A673 (cell line): ENCODE data around the gene SRMS. TPM values are rescaled to one million over a fixed set of nuclear protein-coding genes. Genes with fewer than 3 reads are reported as not detected.

Experiments
- BruUV-seq: library from RNA; stranded (reverse); fragments of 400-500 nt; replicated peaks from 2 replicates; lab custom pipeline; 2021; lab: Mats Ljungman, UMichigan
- CTCF ChIA-PET: fragments of 300-600 bp; sonication (Branson Sonifier 250); formaldehyde crosslinking; loops from one replicate; lab custom pipeline; 2022; ENCODE audit warnings: antibody characterized with exemption; lab: Charles Lee
- POLR2A ChIA-PET: fragments of 300-600 bp; sonication (Branson Sonifier 250); formaldehyde crosslinking; loops from one replicate; lab custom pipeline; 2022; ENCODE audit warnings: antibody characterized with exemption; ENCODE audit not compliant: low non-redundant PET; lab: Charles Lee
- DNase-seq: peaks from one replicate; pipeline ENCODE4 v3.0.0-alpha.2; 2015; ENCODE audit warnings: low spot score
- H3K27ac ChIP-seq: fragments of 200-600 bp; sonication (generic); 2 replicates; pipeline ENCODE4 v1.5.1; 2016; ENCODE audit warnings: mixed run types, low read depth, mild to moderate bottlenecking, mixed read lengths, antibody characterized with exemption, low read length; ENCODE audit not compliant: poor library complexity, severe bottlenecking
- H3K27me3 ChIP-seq: fragments of 200-600 bp; sonication (generic); replicated peaks from 2 replicates; pipeline ENCODE4 v1.6.1; 2017; ENCODE audit warnings: mixed run types, low read depth, mild to moderate bottlenecking, mixed read lengths, antibody characterized with exemption, low read length; ENCODE audit not compliant: insufficient read depth, poor library complexity
- H3K36me3 ChIP-seq: fragments of 200-600 bp; sonication (generic); 2 replicates; pipeline ENCODE4 v1.6.1; 2016; ENCODE audit warnings: mixed run types, mild to moderate bottlenecking, mixed read lengths, antibody characterized with exemption, low read length; ENCODE audit not compliant: insufficient read depth, poor library complexity, severe bottlenecking
- H3K4me1 ChIP-seq: fragments of 200-600 bp; sonication (generic); 2 replicates; pipeline ENCODE4 v1.6.1; 2017; ENCODE audit warnings: mixed run types, mild to moderate bottlenecking, mixed read lengths, antibody characterized with exemption, low read length; ENCODE audit not compliant: insufficient read depth, poor library complexity, severe bottlenecking
- H3K4me3 ChIP-seq: fragments of 200-600 bp; sonication (generic); 2 replicates; pipeline ENCODE4 v1.5.1; 2016; ENCODE audit warnings: low read depth, mixed run types, mild to moderate bottlenecking, mixed read lengths, low read length; ENCODE audit not compliant: poor library complexity, severe bottlenecking
- H3K9me3 ChIP-seq: fragments of 200-600 bp; sonication (generic); 2 replicates; pipeline ENCODE4 v1.6.1; 2016; ENCODE audit warnings: mixed run types, low read depth, mild to moderate bottlenecking, mixed read lengths, antibody characterized with exemption, low read length; ENCODE audit not compliant: poor library complexity, severe bottlenecking
- EZH2 ChIP-seq: fragments of 200-600 bp; sonication (generic); IDR thresholded peaks from 2 replicates; pipeline ENCODE4 v1.6.1; 2017; ENCODE audit warnings: borderline replicate concordance, low read depth, mild to moderate bottlenecking, mixed read lengths, antibody characterized with exemption, low read length; ENCODE audit not compliant: poor library complexity, severe bottlenecking
- intact Hi-C: fragments of 100-400 bp; cut with micrococcal nuclease; formaldehyde crosslinking; loops from one replicate; pipeline ENCODE4 v1.10.0; 2022; ENCODE audit not compliant: unreplicated experiment
- total RNA-seq: library from RNA; stranded (reverse); gene quantifications from 2 replicates; pipeline ENCODE4 v1.2.3, GENCODE V29; 2021
- TF ChIP-seq, protein P1 (sequence below): fragments of 300-800, 200-600 bp; sonication (generic); conservative IDR thresholded peaks from 2 replicates; pipeline ENCODE4 v1.5.1; 2017; ENCODE audit warnings: low read depth, mild to moderate bottlenecking, antibody characterized with exemption, low read length, moderate library complexity, mixed read lengths

SRMS gene
- total RNA-seq, 1 experiment from 2014 or later: not detected

- DNase-seq: no peak
- no TSS peak for BruUV-seq
Measured at GRCh38 chr20:63531686-63532448, 15.7 kb downstream of the SRMS start.

DNA sequence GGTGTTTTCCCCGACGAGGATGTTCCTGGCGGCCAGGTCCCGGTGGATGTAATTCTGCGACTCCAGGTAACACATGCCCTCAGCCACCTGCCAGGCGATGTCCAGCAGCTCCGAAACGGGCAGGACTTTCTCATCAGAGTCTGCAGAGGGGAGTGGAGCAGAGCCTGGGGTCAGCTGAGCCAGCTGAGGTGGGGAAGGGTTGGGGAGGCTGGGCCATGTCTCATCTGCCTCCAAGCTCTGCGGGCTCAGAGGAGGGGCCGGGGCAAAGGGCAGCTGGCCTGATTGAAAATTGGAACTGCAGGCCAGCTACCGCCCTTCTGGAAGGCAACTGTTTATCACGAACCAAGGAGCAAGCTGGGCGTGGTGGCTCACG lies 16.8 kb downstream of the SRMS start:
- no peak for TF ChIP-seq EZH2
- TF ChIP-seq, protein P1, sequence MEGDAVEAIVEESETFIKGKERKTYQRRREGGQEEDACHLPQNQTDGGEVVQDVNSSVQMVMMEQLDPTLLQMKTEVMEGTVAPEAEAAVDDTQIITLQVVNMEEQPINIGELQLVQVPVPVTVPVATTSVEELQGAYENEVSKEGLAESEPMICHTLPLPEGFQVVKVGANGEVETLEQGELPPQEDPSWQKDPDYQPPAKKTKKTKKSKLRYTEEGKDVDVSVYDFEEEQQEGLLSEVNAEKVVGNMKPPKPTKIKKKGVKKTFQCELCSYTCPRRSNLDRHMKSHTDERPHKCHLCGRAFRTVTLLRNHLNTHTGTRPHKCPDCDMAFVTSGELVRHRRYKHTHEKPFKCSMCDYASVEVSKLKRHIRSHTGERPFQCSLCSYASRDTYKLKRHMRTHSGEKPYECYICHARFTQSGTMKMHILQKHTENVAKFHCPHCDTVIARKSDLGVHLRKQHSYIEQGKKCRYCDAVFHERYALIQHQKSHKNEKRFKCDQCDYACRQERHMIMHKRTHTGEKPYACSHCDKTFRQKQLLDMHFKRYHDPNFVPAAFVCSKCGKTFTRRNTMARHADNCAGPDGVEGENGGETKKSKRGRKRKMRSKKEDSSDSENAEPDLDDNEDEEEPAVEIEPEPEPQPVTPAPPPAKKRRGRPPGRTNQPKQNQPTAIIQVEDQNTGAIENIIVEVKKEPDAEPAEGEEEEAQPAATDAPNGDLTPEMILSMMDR: no peak
- BruUV-seq: no TSS peak
- Histone ChIP-seq H3K27me3 (peaks cover 13% of the 10 kb centered on the region), H3K36me3 (no peaks in the 10 kb centered on the region), H3K4me3 (no peak overlapping the region), H3K4me1 (no peaks in the 10 kb centered on the region), H3K27ac (no peak overlapping the region), H3K9me3 (no peaks in the 10 kb centered on the region)
- intact Hi-C loops: no loop called here
- DNase-seq: no peak
- ChIA-PET CTCF (no interaction called here), POLR2A (no interaction called here)

More at GRCh38 chr20:63531686-63532448, 15.7 kb downstream of the SRMS start:
- Histone ChIP-seq H3K27me3 (peaks cover 13% of the 10 kb centered on the region), H3K4me1 (no peaks in the 10 kb centered on the region), H3K36me3 (no peaks in the 10 kb centered on the region), H3K4me3 (no peak overlapping the region), H3K27ac (no peak overlapping the region), H3K9me3 (no peaks in the 10 kb centered on the region)
- ChIA-PET POLR2A (no interaction called here), CTCF (no interaction called here)
- intact Hi-C loops: no loop called here
- TF ChIP-seq, protein P1: no peak
- TF ChIP-seq EZH2: no peak

DNA sequence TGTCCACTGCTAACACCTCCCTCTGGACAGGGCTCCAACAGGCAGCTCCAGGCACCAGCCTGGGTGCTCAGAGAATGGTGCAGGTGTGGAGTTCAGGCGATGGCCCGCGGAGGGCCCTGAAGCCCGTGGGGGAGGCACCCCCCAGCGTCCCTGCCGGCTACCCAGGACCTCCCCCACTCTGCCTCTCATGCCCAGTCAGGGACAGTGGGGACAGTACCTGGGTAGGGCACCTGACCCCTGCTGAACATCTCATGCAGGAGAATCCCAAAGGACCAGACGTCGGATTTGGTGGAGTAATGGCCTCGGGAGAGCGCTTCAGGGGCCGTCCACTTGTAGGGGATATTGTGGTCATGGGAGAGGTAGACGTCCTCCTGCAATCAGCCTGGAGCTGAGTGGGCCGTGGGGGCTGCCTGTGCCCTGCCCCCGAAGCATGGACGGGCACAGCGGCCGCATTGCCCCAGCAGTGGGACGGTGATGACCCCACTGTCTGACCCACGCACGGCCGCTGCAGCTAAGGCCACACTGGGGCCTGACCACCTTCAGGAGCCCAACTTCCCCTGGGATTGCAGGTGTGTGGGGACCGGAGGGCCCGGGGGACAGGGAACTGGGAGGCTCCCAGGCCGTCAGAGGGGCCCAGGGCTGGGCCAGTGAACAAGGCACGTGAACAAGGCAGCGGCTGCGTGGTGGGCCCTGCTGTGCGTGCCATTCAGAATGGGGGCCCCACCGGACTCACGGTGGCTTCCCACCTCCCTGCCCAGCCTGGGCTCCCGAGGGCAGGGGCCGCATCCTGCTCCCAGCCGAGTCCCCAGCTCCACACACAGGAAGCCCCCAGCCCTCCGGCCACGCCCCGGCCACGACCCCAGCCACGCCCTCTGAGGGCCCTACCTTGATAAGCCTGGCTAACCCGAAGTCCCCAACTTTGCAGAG lies 17.4 kb downstream of the SRMS start:
- intact Hi-C loops: no loop called here
- TF ChIP-seq, protein P1: no peak
- no peak for TF ChIP-seq EZH2
- DNase-seq: no peak
- ChIA-PET POLR2A (no interaction called here), CTCF (interaction anchor here (0.6 kb wide), 1 partner anchor 444 kb away, joined by 4 read pairs; no protein-coding TSS in a partner anchor)
- H3K36me3 ChIP-seq: no peaks in the 10 kb centered on the region
- H3K4me1 ChIP-seq: no peaks in the 10 kb centered on the region
- peaks cover 13% of the 10 kb centered on the region for H3K27me3 ChIP-seq
- no peak overlapping the region for H3K4me3 ChIP-seq
- H3K27ac ChIP-seq: no peak overlapping the region
- no TSS peak for BruUV-seq
- no peaks in the 10 kb centered on the region for H3K9me3 ChIP-seq
